Measurements from ENCODE around the gene KCNMA1.
"Not testable (repeated sequence)": the region's sequence is repeated elsewhere in the genome, so short reads cannot be mapped to it uniquely, and the experiment has no call there.

Gene KCNMA1

GRCh38 chr10:77586719-77587415 is 50.7 kb downstream of the KCNMA1 start:
- DNase-seq (ENCODE audit: low read depth in 2 of 2) = no peak

GRCh38 chr10:77584938-77585337 is 52.7 kb downstream of the KCNMA1 start:
- no peak for DNase-seq (ENCODE audit: low read depth in 2 of 2)

GRCh38 chr10:77583527-77583926 is 54.1 kb downstream of the KCNMA1 start:
- DNase-seq (ENCODE audit: low read depth in 2 of 2) = no peak

- no peak for DNase-seq (ENCODE audit: low read depth in 2 of 2)
These were observed 54.9 kb downstream of the KCNMA1 start for GRCh38 chr10:77582710-77583115.

GRCh38 chr10:77581738-77582137 is 55.9 kb downstream of the KCNMA1 start:
- no peak for DNase-seq (ENCODE audit: low read depth in 2 of 2)

- DNase-seq (ENCODE audit: low read depth in 2 of 2) = no peak
These were observed 57.1 kb downstream of the KCNMA1 start for GRCh38 chr10:77580482-77580881.

GRCh38 chr10:77578583-77579227 is 58.9 kb downstream of the KCNMA1 start:
- no peak for DNase-seq (ENCODE audit: low read depth in 2 of 2)

GRCh38 chr10:77577666-77578229 is 59.9 kb downstream of the KCNMA1 start:
- no peak for DNase-seq (ENCODE audit: low read depth in 2 of 2)

- no peak for DNase-seq (ENCODE audit: low read depth in 2 of 2)
These were observed 61.1 kb downstream of the KCNMA1 start for GRCh38 chr10:77576444-77577032.

GRCh38 chr10:77576007-77576367 is 61.6 kb downstream of the KCNMA1 start:
- no peak for DNase-seq (ENCODE audit: low read depth in 2 of 2)

GRCh38 chr10:77575271-77576006 is 62.2 kb downstream of the KCNMA1 start:
- DNase-seq (ENCODE audit: low read depth in 2 of 2) = no peak

- DNase-seq (ENCODE audit: low read depth in 2 of 2) = no peak
These were observed 63.2 kb downstream of the KCNMA1 start for GRCh38 chr10:77574438-77574837.

GRCh38 chr10:77572520-77572919 is 65.1 kb downstream of the KCNMA1 start:
- DNase-seq (ENCODE audit: low read depth in 2 of 2) = not testable (repeated sequence)

- DNase-seq (ENCODE audit: low read depth in 2 of 2) = no peak
These were observed 66.1 kb downstream of the KCNMA1 start for GRCh38 chr10:77571490-77571889.

GRCh38 chr10:77566914-77567566 is 70.6 kb downstream of the KCNMA1 start:
- no peak for DNase-seq (ENCODE audit: low read depth in 2 of 2)

GRCh38 chr10:77566236-77566635 is 71.4 kb downstream of the KCNMA1 start:
- no peak for DNase-seq (ENCODE audit: low read depth in 2 of 2)

GRCh38 chr10:77565590-77566023 is 72.0 kb downstream of the KCNMA1 start:
- no peak for DNase-seq (ENCODE audit: low read depth in 2 of 2)

GRCh38 chr10:77564731-77565589 is 72.6 kb downstream of the KCNMA1 start:
- no peak for DNase-seq (ENCODE audit: low read depth in 2 of 2)

GRCh38 chr10:77563638-77564270 is 73.9 kb downstream of the KCNMA1 start:
- no peak for DNase-seq (ENCODE audit: low read depth in 2 of 2)

GRCh38 chr10:77562742-77563141 is 74.9 kb downstream of the KCNMA1 start:
- no peak for DNase-seq (ENCODE audit: low read depth in 2 of 2)

Data from stimulated activated CD4-positive, alpha-beta T cell treated with anti-CD3 and anti-CD28 coated beads, Interleukin-1b, Interleukin-23, amount 100 ng/mL, for 4 hours (primary cell).